ENCODE measurements around the gene NKIRAS1.

GRCh38 chr3:23915537-23916108, 1.2 kb downstream of the NKIRAS1 start:
- TF ChIP-seq YY1 (IDR thresholded peaks at IDR 0.05; ENCODE audit: insufficient read depth, insufficient read length): no peak
- TF ChIP-seq SUZ12 (IDR thresholded peaks at IDR 0.05; ENCODE audit: extremely low read depth, insufficient read depth, insufficient read length): no peak
- TF ChIP-seq ZNF274 (IDR thresholded peaks at IDR 0.05; ENCODE audit: low read depth, low read length): no peak
